Posterior cingulate gyrus (tissue), 11 donors: ENCODE results near the gene NEURL1B.

ENCODE experiments used
- DNase-seq, 10 donors: peaks; one replicate each; pipeline versions ENCODE4 v3.0.0 to v3.0.0-alpha.2; 2020 to 2021; ENCODE audit warnings: mixed read lengths in 3 of 10
- intact Hi-C: fragments of 100-400 bp; cut with DNase I; formaldehyde crosslinking; loops from one replicate; pipeline ENCODE4 v1.15.1; 2023

The NEURL1B gene

GRCh38 chr5:172607213-172607793 lies 33.8 kb upstream of the NEURL1B start:
- peak in 1 of 10 donors; percentile 10 for DNase-seq
- intact Hi-C loops = no loop called here

GRCh38 chr5:172608773-172609172 lies 32.3 kb upstream of the NEURL1B start:
- intact Hi-C loops = no loop called here
- DNase-seq = no peak

- intact Hi-C loops = no loop called here
- DNase-seq = no peak
These were observed 30.4 kb upstream of the NEURL1B start for GRCh38 chr5:172610643-172611042.

GRCh38 chr5:172611913-172612312 lies 29.1 kb upstream of the NEURL1B start:
- no peak for DNase-seq
- intact Hi-C loops = no loop called here

- DNase-seq = no peak
- intact Hi-C loops = no loop called here
These were observed 28.3 kb upstream of the NEURL1B start for GRCh38 chr5:172612771-172613170.

GRCh38 chr5:172616136-172616535 lies 24.9 kb upstream of the NEURL1B start:
- DNase-seq = no peak
- intact Hi-C loops = no loop called here

- intact Hi-C loops = no loop called here
- DNase-seq = no peak
These were observed 24.3 kb upstream of the NEURL1B start for GRCh38 chr5:172616730-172617129.

GRCh38 chr5:172617817-172618216 lies 23.2 kb upstream of the NEURL1B start:
- DNase-seq = peak in 1 of 10 donors; percentile 64
- intact Hi-C loops = no loop called here

GRCh38 chr5:172618574-172619365 lies 22.3 kb upstream of the NEURL1B start:
- intact Hi-C loops = no loop called here
- DNase-seq = peak in 1 of 10 donors; percentile 12

- DNase-seq = no peak
- intact Hi-C loops = no loop called here
These were observed 20.6 kb upstream of the NEURL1B start for GRCh38 chr5:172620506-172620905.

- DNase-seq = peak in 1 of 10 donors; percentile 62
- intact Hi-C loops = no loop called here
These were observed 18.7 kb upstream of the NEURL1B start for GRCh38 chr5:172622091-172623046.

- no peak for DNase-seq
- intact Hi-C loops = no loop called here
These were observed 17.6 kb upstream of the NEURL1B start for GRCh38 chr5:172623313-172623980.

GRCh38 chr5:172624083-172624995 lies 16.7 kb upstream of the NEURL1B start:
- intact Hi-C loops = no loop called here
- DNase-seq = no peak

- DNase-seq = no peak
- intact Hi-C loops = no loop called here
These were observed 15.8 kb upstream of the NEURL1B start for GRCh38 chr5:172624996-172625964.

GRCh38 chr5:172626031-172626581 lies 15.0 kb upstream of the NEURL1B start:
- DNase-seq = no peak
- intact Hi-C loops = no loop called here

GRCh38 chr5:172630082-172630481 lies 11.0 kb upstream of the NEURL1B start:
- intact Hi-C loops = no loop called here
- no peak for DNase-seq

- no peak for DNase-seq
- intact Hi-C loops = no loop called here
These were observed 10.6 kb upstream of the NEURL1B start for GRCh38 chr5:172630482-172630881.

GRCh38 chr5:172630986-172631385 lies 10.1 kb upstream of the NEURL1B start:
- intact Hi-C loops = no loop called here
- DNase-seq = no peak
